ENCODE results near the gene MORC1.

- TF ChIP-seq YY1 (IDR thresholded peaks at IDR 0.05; ENCODE audit: insufficient read depth, insufficient read length) = no peak
- no peak for TF ChIP-seq ZNF274 (IDR thresholded peaks at IDR 0.05; ENCODE audit: low read depth, low read length)
Measured at GRCh38 chr3:109117939-109118338, at the start of gene MORC1.
